HepG2 (cell line): Measurements from ENCODE around the gene SIRT5. TPM values are rescaled to one million over a fixed set of nuclear protein-coding genes. Genes with fewer than 3 reads are reported as not detected.
A peak's percentile ranks its signal among the peaks of the same experiment; 100 is the strongest.

Experiments used
- ATAC-seq: fragments of 200-7000 bp; cut with Tn5 transposase; 3 replicates; pipeline ENCODE4 v1.9.1; 2020; ENCODE audit warnings: mild to moderate bottlenecking, moderate library complexity
- BruUV-seq: library from RNA; stranded (reverse); fragments of 400-500 nt; replicated peaks from 2 replicates; lab custom pipeline; 2021; lab: Mats Ljungman, UMichigan
- CTCF ChIA-PET: fragments of 300-600 bp; formaldehyde crosslinking; extraction: SDS; loops from one replicate; lab custom pipeline; 2021; ENCODE audit warnings: low total read pairs, inconsistent platforms, low intra/inter-chr PET ratio; lab: Yijun Ruan, JAX
- POLR2A ChIA-PET: fragments of 350-600 bp; sonication (Branson Sonifier 250); formaldehyde crosslinking; loops from one replicate; lab custom pipeline; 2020; ENCODE audit warnings: antibody characterized with exemption, inconsistent platforms; lab: Yijun Ruan, JAX
- DNase-seq: peaks from one replicate; pipeline ENCODE4 v3.0.0-alpha.2; 2015; ENCODE audit warnings: low spot score
- FAIRE-seq: peaks from 3 replicates; lab custom pipeline; 2011; peaks lifted over from hg19 to GRCh38; lab: Jason Lieb, UNC
- H2AFZ ChIP-seq: one replicate; pipeline ENCODE4 v1.6.1; 2011; ENCODE audit warnings: low read length, inconsistent platforms
- H3K27ac ChIP-seq: fragments of 300-600 bp; 3 replicates; pipeline ENCODE4 v1.8.0; 2011; ENCODE audit warnings: mixed run types, mild to moderate bottlenecking, mixed read lengths, low read length, inconsistent platforms; ENCODE audit not compliant: insufficient read depth; ENCODE audit errors: extremely low read length
- H3K27me3 ChIP-seq, 2 experiments: fragments of 200-600 bp in 1 of 2; 2 replicates in 1 of 2; 3 replicates in 1 of 2; pipeline versions ENCODE4 v1.6.0 to v1.8.0; 2011; ENCODE audit warnings: low read length in 2 of 2, mild to moderate bottlenecking in 2 of 2, moderate library complexity in 2 of 2, inconsistent platforms in 1 of 2; ENCODE audit not compliant: insufficient read depth in 2 of 2, control insufficient read depth in 1 of 2
- H3K36me3 ChIP-seq, 2 experiments: fragments of 200-600 bp in 1 of 2; replicated peaks in 1 of 2; 2 replicates in 1 of 2; 3 replicates in 1 of 2; pipeline versions ENCODE4 v1.5.1 to v1.8.0; 2011; ENCODE audit warnings: low read length in 2 of 2, inconsistent platforms in 1 of 2; ENCODE audit not compliant: insufficient read depth in 2 of 2, control insufficient read depth in 1 of 2
- H3K4me1 ChIP-seq: 2 replicates; pipeline ENCODE4 v1.5.1; 2012; ENCODE audit warnings: low read length, inconsistent platforms; ENCODE audit not compliant: insufficient read depth
- H3K4me2 ChIP-seq: 2 replicates; pipeline ENCODE4 v1.6.0; 2011; ENCODE audit warnings: low read depth, low read length, inconsistent platforms
- H3K4me3 ChIP-seq, 3 experiments: fragments of 200-600 bp in 1 of 3; sonication (generic), shearing (Covaris generic) in 1 of 3; replicated peaks in 1 of 3; 2 replicates each; pipeline ENCODE4 v1.5.1; 2011 to 2016; ENCODE audit warnings: low read length in 3 of 3, inconsistent platforms in 2 of 3, low read depth in 2 of 3, mild to moderate bottlenecking in 2 of 3, control low read depth in 1 of 3, mixed read lengths in 1 of 3; ENCODE audit not compliant: insufficient read depth in 1 of 3
- H3K79me2 ChIP-seq: one replicate; pipeline ENCODE4 v1.6.1; 2011; ENCODE audit warnings: low read length, inconsistent platforms; ENCODE audit not compliant: insufficient read depth
- H3K9ac ChIP-seq: 2 replicates; pipeline ENCODE4 v1.6.0; 2011; ENCODE audit warnings: mild to moderate bottlenecking, low read depth, low read length, inconsistent platforms; ENCODE audit not compliant: insufficient read depth
- H3K9me3 ChIP-seq: 2 replicates; pipeline ENCODE4 v1.5.1; 2012; ENCODE audit warnings: mild to moderate bottlenecking, low read length
- H4K20me1 ChIP-seq: 2 replicates; pipeline ENCODE4 v1.6.0; 2011; ENCODE audit warnings: inconsistent platforms, mild to moderate bottlenecking, low read length, moderate library complexity; ENCODE audit not compliant: insufficient read depth
- FOSL2 ChIP-seq: sonication (generic); formaldehyde crosslinking; IDR thresholded peaks from 2 replicates; pipeline ENCODE4 v1.4.0; 2020; ENCODE audit warnings: missing genetic modification reagents
- KDM5A ChIP-seq: fragments of 200-600 bp; sonication (generic); IDR thresholded peaks from 2 replicates; pipeline ENCODE4 v1.7.0; 2018; ENCODE audit warnings: antibody characterized with exemption, mild to moderate bottlenecking, low read length, borderline replicate concordance
- KMT2A ChIP-seq: sonication (generic); formaldehyde crosslinking; IDR thresholded peaks from 2 replicates; pipeline ENCODE4 v1.4.0; 2020; ENCODE audit warnings: missing genetic modification reagents
- MXI1 ChIP-seq: IDR thresholded peaks from 3 replicates; pipeline ENCODE4 v1.6.1; 2012; ENCODE audit warnings: low read depth, low read length, inconsistent platforms, borderline replicate concordance
- POGK ChIP-seq: sonication (generic); formaldehyde crosslinking; conservative IDR thresholded peaks from 2 replicates; pipeline ENCODE4 v1.8.0; 2022; ENCODE audit warnings: mild to moderate bottlenecking, moderate library complexity, missing genetic modification reagents
- SRY ChIP-seq: sonication (generic); formaldehyde crosslinking; IDR thresholded peaks from 2 replicates; pipeline ENCODE4 v1.8.0; 2022; ENCODE audit warnings: mild to moderate bottlenecking, missing genetic modification reagents
- STAG1 ChIP-seq: sonication (generic); formaldehyde crosslinking; IDR thresholded peaks from 2 replicates; pipeline ENCODE4 v1.4.0; 2020; ENCODE audit warnings: missing genetic modification reagents
- ZBTB38 ChIP-seq: sonication (generic); formaldehyde crosslinking; IDR thresholded peaks from 2 replicates; pipeline ENCODE4 v1.5.1; 2020; ENCODE audit warnings: mild to moderate bottlenecking, missing genetic modification reagents
- ZHX1 ChIP-seq: sonication (generic); formaldehyde crosslinking; IDR thresholded peaks from 2 replicates; pipeline ENCODE4 v1.8.1; 2022; ENCODE audit warnings: low read depth, mild to moderate bottlenecking, missing genetic modification reagents
- ZNF263 ChIP-seq: sonication (generic); formaldehyde crosslinking; IDR thresholded peaks from 2 replicates; pipeline ENCODE4 v1.4.0; 2020; ENCODE audit warnings: missing genetic modification reagents
- ZNF292 ChIP-seq: sonication (generic); formaldehyde crosslinking; IDR thresholded peaks from 2 replicates; pipeline ENCODE4 v1.8.1; 2022; ENCODE audit warnings: mild to moderate bottlenecking, low read depth, missing genetic modification reagents, borderline replicate concordance
- ZNF468 ChIP-seq: sonication (generic); formaldehyde crosslinking; IDR thresholded peaks from 2 replicates; pipeline ENCODE4 v1.8.0; 2022; ENCODE audit warnings: mild to moderate bottlenecking, moderate library complexity, missing genetic modification reagents
- ZNF784 ChIP-seq: sonication (generic); formaldehyde crosslinking; IDR thresholded peaks from 2 replicates; pipeline ENCODE4 v1.5.1; 2020; ENCODE audit warnings: missing genetic modification reagents, mild to moderate bottlenecking, borderline replicate concordance
- WGBS: methylation state at CpG from one replicate; pipeline ENCODE4 v1.1.6; 2017; ENCODE audit warnings: low lambda C conversion rate; 5-methylcytosine and 5-hydroxymethylcytosine counted together
- in situ Hi-C: cut with HindIII; loops from 2 replicates; pipeline ENCODE4 v1.10.0; 2017; ENCODE audit warnings: low pct_unique_long_range_greater_than_20kb; ENCODE audit not compliant: extremely low pct_ligation_motif_present
- intact Hi-C: fragments of 100-400 bp; cut with micrococcal nuclease; formaldehyde crosslinking; loops from one replicate; pipeline ENCODE4 v1.10.0; 2022; ENCODE audit not compliant: unreplicated experiment
- polyA plus RNA-seq, 8 experiments: library from polyadenylated mRNA; depleted of rRNA in 3 of 8; stranded (reverse) in 7 of 8; unstranded in 1 of 8; fragments of >200 nt; fragmentation: Illumina TruSeq in 4 of 8; extraction: Trizol in 4 of 8; gene quantifications; 2 replicates each; pipeline versions ENCODE4 v1.2.1 to v1.2.3, GENCODE V29; 2011 to 2016; ENCODE audit warnings: low read depth in 4 of 8, missing spikeins in 1 of 8, mixed read lengths in 1 of 8; ENCODE audit not compliant: insufficient read depth in 1 of 8
- total RNA-seq, 5 experiments: library from RNA; depleted of rRNA; stranded (reverse); fragments of >200 nt; fragmentation: Illumina TruSeq; extraction: Trizol; gene quantifications; 2 replicates each; pipeline ENCODE4 v1.2.3, GENCODE V29; 2016; ENCODE audit warnings: low read depth in 1 of 5
- TF ChIP-seq, protein P1 (sequence below): sonication (generic); formaldehyde crosslinking; IDR thresholded peaks from 2 replicates; pipeline ENCODE4 v1.5.1; 2020; ENCODE audit warnings: mild to moderate bottlenecking, missing genetic modification reagents

SIRT5 gene
- total and polyA plus RNA-seq, 2 of the 13 experiments (the other 11 are each of a cell fraction or from before 2014, with no cell fraction given) = 14.1 to 16.6 TPM

DNA sequence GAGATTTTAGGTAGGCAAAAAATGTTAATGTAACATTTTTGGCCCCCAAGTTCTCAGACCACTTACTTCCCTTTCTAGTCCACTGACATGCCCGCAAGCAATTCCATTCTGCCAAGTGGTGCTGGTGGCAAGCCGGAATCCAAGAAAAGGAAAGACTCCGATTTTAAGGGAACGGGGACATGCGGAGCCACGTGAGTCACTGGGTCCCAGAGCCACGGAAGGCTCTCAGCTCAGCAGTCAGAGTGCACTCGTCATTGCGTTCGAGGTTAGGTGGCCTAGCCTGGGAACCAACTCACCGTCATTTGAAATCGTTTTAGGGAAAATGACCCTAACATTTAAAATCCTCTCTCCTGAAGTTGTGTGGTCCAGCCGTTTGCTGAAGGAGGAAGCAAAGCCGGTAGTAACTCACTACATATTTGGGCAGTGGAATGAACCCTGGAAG is 711 bp upstream of the SIRT5 start (continued):
- TF ChIP-seq ZHX1 (no peak), ZBTB38 (peak; percentile 22; the same call in 1 of the 2 replicates), KMT2A (CRISPR knock-in tag) (no peak)
- TF ChIP-seq, protein P1, sequence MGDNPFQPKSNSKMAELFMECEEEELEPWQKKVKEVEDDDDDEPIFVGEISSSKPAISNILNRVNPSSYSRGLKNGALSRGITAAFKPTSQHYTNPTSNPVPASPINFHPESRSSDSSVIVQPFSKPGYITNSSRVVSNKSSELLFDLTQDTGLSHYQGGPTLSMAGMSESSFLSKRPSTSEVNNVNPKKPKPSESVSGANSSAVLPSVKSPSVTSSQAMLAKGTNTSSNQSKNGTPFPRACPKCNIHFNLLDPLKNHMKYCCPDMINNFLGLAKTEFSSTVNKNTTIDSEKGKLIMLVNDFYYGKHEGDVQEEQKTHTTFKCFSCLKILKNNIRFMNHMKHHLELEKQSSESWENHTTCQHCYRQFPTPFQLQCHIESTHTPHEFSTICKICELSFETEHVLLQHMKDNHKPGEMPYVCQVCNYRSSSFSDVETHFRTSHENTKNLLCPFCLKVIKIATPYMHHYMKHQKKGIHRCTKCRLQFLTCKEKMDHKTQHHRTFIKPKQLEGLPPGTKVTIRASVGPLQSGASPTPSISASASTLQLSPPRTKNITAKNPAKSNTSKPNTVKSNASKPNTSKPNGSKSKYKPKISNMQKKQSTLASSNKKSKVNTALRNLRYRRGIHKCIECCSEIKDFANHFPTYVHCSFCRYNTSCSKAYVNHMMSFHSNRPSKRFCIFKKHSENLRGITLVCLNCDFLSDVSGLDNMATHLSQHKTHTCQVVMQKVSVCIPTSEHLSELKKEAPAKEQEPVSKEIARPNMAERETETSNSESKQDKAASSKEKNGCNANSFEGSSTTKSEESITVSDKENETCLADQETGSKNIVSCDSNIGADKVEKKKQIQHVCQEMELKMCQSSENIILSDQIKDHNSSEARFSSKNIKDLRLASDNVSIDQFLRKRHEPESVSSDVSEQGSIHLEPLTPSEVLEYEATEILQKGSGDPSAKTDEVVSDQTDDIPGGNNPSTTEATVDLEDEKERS (CRISPR knock-in tag) = no peak

DNA sequence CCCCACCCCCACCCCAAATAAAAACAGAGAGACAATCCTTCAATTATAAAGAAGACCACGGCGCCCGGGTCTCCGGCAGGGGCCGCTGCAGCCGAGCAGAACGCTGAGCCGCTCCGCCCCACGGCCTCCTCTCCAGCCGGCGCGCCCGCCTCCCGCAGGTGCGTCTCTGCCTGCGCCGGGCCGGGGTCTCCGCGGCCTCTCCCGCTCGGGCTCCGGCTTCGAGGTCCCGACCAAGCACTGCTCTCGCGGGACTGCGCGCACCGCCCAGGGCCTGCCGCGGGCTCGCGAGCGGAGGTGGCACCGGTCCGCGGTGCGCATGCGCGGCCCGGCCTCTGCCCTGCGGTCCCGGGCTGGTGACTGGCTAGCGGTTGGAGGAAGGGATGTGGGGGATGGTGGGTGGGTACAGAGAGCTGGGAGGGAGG is 241 bp upstream of the SIRT5 start:
- Histone ChIP-seq H3K4me1 (peaks cover 40% of the 10 kb centered on the region), H3K27ac (peak overlapping the region; percentile 99), H3K27me3 (no peaks in the 10 kb centered on the region), H3K79me2 (peaks cover 25% of the 10 kb centered on the region), H3K4me2 (peak overlapping the region; percentile 100), H2AFZ (no peak overlapping the region), H4K20me1 (no peaks in the 10 kb centered on the region), H3K36me3 (no peaks in the 10 kb centered on the region), H3K4me3 (peak overlapping the region; percentile 87 to 94 (median 88)), H3K9ac (peak overlapping the region; percentile 98), H3K9me3 (no peaks in the 10 kb centered on the region)
- POLR2A ChIA-PET = interaction anchor here (0.6 to 4.7 kb wide), 37 partner anchors 10 to 285 kb away, joined by 3 to 119 read pairs (median 5); partner anchors contain the start of genes GFOD1, MCUR1, NOL7 and RANBP9
- no TSS peak for BruUV-seq
- intact Hi-C loops (loop anchor here (5.0 kb wide), 1 partner anchor 238 kb away; the partner anchor contains the start of gene MCUR1), in situ Hi-C loops (no loop called here)
- CTCF ChIA-PET = interaction anchor here (2.0 kb wide), 1 partner anchor 30 kb away, joined by 7 read pairs; no protein-coding TSS in a partner anchor
- peak; percentile 92 for ATAC-seq
- DNase-seq = peak; percentile 96
- WGBS = under 1% methylated on average over 25 of the region's 46 CpGs
- no peak for FAIRE-seq
- TF ChIP-seq ZNF263 (CRISPR knock-in tag) = peak; percentile 9
- TF ChIP-seq STAG1 (CRISPR knock-in tag) = peak; percentile 30
- TF ChIP-seq MXI1 = peak; percentile 27; the same call in 1 of the 3 replicates
- TF ChIP-seq FOSL2 (CRISPR knock-in tag) = no peak
- TF ChIP-seq SRY (CRISPR knock-in tag) = peak; percentile 59; the same call in 1 of the 2 replicates
- TF ChIP-seq ZNF292 (CRISPR knock-in tag) = no peak
- TF ChIP-seq ZNF468 (CRISPR knock-in tag) = no peak
- TF ChIP-seq POGK (CRISPR knock-in tag) = peak; percentile 69; the same call in 1 of the 2 replicates
- peak; percentile 23; the same call in 1 of the 2 replicates for TF ChIP-seq ZNF784
- no peak for TF ChIP-seq KDM5A
